ENCODE results near the gene SLC12A4.
"Not testable (repeated sequence)": the region's sequence is repeated elsewhere in the genome, so short reads cannot be mapped to it uniquely, and the experiment has no call there.

- TF ChIP-seq YY1 (IDR thresholded peaks at IDR 0.05; ENCODE audit: insufficient read depth, insufficient read length); SUZ12 (IDR thresholded peaks at IDR 0.05; ENCODE audit: extremely low read depth, insufficient read depth, insufficient read length): not testable (repeated sequence)
Measured at GRCh38 chr16:67915496-67915769, 53.0 kb downstream of the SLC12A4 start.

Data from NT2/D1 (cell line).